IMR-90 (cell line): ENCODE results near the gene UMODL1. TPM values are rescaled to one million over a fixed set of nuclear protein-coding genes. Genes with fewer than 3 reads are reported as not detected.
A peak's percentile ranks its signal among the peaks of the same experiment; 100 is the strongest.
"Not testable (repeated sequence)": the region's sequence is repeated elsewhere in the genome, so short reads cannot be mapped to it uniquely, and the experiment has no call there.

Source experiments
- ATAC-seq: fragments of 200-7000 bp; cut with Tn5 transposase; 2 replicates; pipeline ENCODE4 v1.9.1; 2020; ENCODE audit warnings: low read depth, mild to moderate bottlenecking, moderate library complexity
- BruUV-seq: library from RNA; stranded (reverse); fragments of 400-500 nt; replicated peaks from 2 replicates; lab custom pipeline; 2021; lab: Mats Ljungman, UMichigan
- CTCF ChIA-PET: fragments of 300-600 bp; formaldehyde crosslinking; extraction: SDS; loops from one replicate; lab custom pipeline; 2021; ENCODE audit warnings: antibody characterized with exemption; lab: Yijun Ruan, JAX
- POLR2A ChIA-PET: fragments of 300-600 bp; sonication (Branson Sonifier 250); formaldehyde crosslinking; loops from one replicate; lab custom pipeline; 2022; ENCODE audit warnings: antibody characterized with exemption; ENCODE audit not compliant: unreplicated experiment; lab: Charles Lee
- DNase-seq: peaks from one replicate; pipeline ENCODE4 v3.0.0; 2013
- H2AFZ ChIP-seq: replicated peaks from 2 replicates; pipeline ENCODE3; 2013; ENCODE audit warnings: low read length, mild to moderate bottlenecking; ENCODE audit not compliant: poor library complexity
- H2AK5ac ChIP-seq: 2 replicates; pipeline ENCODE4 v1.6.1; 2013; ENCODE audit warnings: low read depth, low read length, inconsistent platforms
- H2AK9ac ChIP-seq: replicated peaks from 2 replicates; pipeline ENCODE3; 2013; ENCODE audit warnings: mild to moderate bottlenecking, low read depth, low read length, moderate library complexity; ENCODE audit not compliant: poor library complexity
- H2BK120ac ChIP-seq: 2 replicates; pipeline ENCODE4 v1.6.1; 2013; ENCODE audit warnings: low read depth, low read length, inconsistent platforms
- H2BK15ac ChIP-seq: 3 replicates; pipeline ENCODE4 v1.6.1; 2013; ENCODE audit warnings: low read depth, low read length, inconsistent platforms
- H2BK20ac ChIP-seq: 2 replicates; pipeline ENCODE4 v1.6.1; 2013; ENCODE audit warnings: low read depth, mild to moderate bottlenecking, inconsistent platforms, low read length, moderate library complexity
- H2BK5ac ChIP-seq: 2 replicates; pipeline ENCODE4 v1.6.1; 2013; ENCODE audit warnings: mild to moderate bottlenecking, low read depth, low read length, inconsistent platforms; ENCODE audit not compliant: poor library complexity, severe bottlenecking
- H3K14ac ChIP-seq: replicated peaks from 2 replicates; pipeline ENCODE4 v1.6.1; 2013; ENCODE audit warnings: low read depth, low read length, inconsistent platforms
- H3K18ac ChIP-seq: 2 replicates; pipeline ENCODE4 v1.6.1; 2013; ENCODE audit warnings: low read depth, low read length, control low read depth
- H3K23ac ChIP-seq: 2 replicates; pipeline ENCODE4 v1.6.1; 2013; ENCODE audit warnings: low read depth, low read length, inconsistent platforms
- H3K27ac ChIP-seq: 2 replicates; pipeline ENCODE4 v1.5.1; 2013; ENCODE audit warnings: mild to moderate bottlenecking, control low read depth, low read length; ENCODE audit not compliant: insufficient read depth
- H3K27me3 ChIP-seq: 2 replicates; pipeline ENCODE4 v1.6.1; 2013; ENCODE audit warnings: low read length; ENCODE audit not compliant: control insufficient read depth, insufficient read depth
- H3K36me3 ChIP-seq: 2 replicates; pipeline ENCODE4 v1.6.1; 2013; ENCODE audit warnings: low read length, mixed read lengths; ENCODE audit not compliant: control insufficient read depth, insufficient read depth
- H3K4ac ChIP-seq: 2 replicates; pipeline ENCODE4 v1.6.1; 2013; ENCODE audit warnings: low read depth, low read length, inconsistent platforms
- H3K4me1 ChIP-seq: 2 replicates; pipeline ENCODE4 v1.6.1; 2013; ENCODE audit warnings: low read length, mixed read lengths; ENCODE audit not compliant: control insufficient read depth, insufficient read depth
- H3K4me2 ChIP-seq: 2 replicates; pipeline ENCODE4 v1.6.1; 2013; ENCODE audit warnings: low read depth, mild to moderate bottlenecking, control low read depth, low read length, moderate library complexity
- H3K4me3 ChIP-seq: 2 replicates; pipeline ENCODE4 v1.5.1; 2013; ENCODE audit warnings: low read depth, mild to moderate bottlenecking, control low read depth, low read length, moderate library complexity; ENCODE audit not compliant: insufficient read depth
- H3K56ac ChIP-seq: 2 replicates; pipeline ENCODE4 v1.6.1; 2013; ENCODE audit warnings: low read length, inconsistent platforms; ENCODE audit not compliant: insufficient read depth; ENCODE audit errors: extremely low read depth
- H3K79me1 ChIP-seq, 2 experiments: 2 replicates each; pipeline ENCODE4 v1.6.1; 2013; ENCODE audit warnings: low read length in 2 of 2, inconsistent platforms in 1 of 2, low read depth in 1 of 2
- H3K9ac ChIP-seq: 2 replicates; pipeline ENCODE4 v1.6.1; 2013; ENCODE audit warnings: low read depth, low read length, control low read depth
- H3K9me1 ChIP-seq: 2 replicates; pipeline ENCODE4 v1.6.1; 2013; ENCODE audit warnings: low read length, inconsistent platforms; ENCODE audit not compliant: insufficient read depth
- H3K9me3 ChIP-seq: 2 replicates; pipeline ENCODE4 v1.6.1; 2013; ENCODE audit warnings: low read length; ENCODE audit not compliant: control insufficient read depth, insufficient read depth
- H4K20me1 ChIP-seq: 2 replicates; pipeline ENCODE4 v1.6.1; 2013; ENCODE audit warnings: low read length, inconsistent platforms; ENCODE audit not compliant: insufficient read depth
- H4K5ac ChIP-seq: 2 replicates; pipeline ENCODE4 v1.6.1; 2013; ENCODE audit warnings: mild to moderate bottlenecking, low read depth, low read length, control low read depth
- H4K8ac ChIP-seq, 2 experiments: 2 replicates each; pipeline ENCODE4 v1.6.1; 2013; ENCODE audit warnings: low read depth in 2 of 2, low read length in 2 of 2, control low read depth in 1 of 2, inconsistent platforms in 1 of 2
- H4K91ac ChIP-seq: 2 replicates; pipeline ENCODE4 v1.6.1; 2013; ENCODE audit warnings: low read depth, low read length, inconsistent platforms; ENCODE audit not compliant: insufficient read depth
- WGBS, 2 experiments: methylation state at CpG; one replicate each; pipeline versions ENCODE4 v1.1.5 to v1.1.7; 2013; ENCODE audit warnings: missing lambda C conversion rate in 2 of 2; ENCODE audit not compliant: insufficient read length in 1 of 2; ENCODE audit errors: extremely low coverage in 2 of 2; 5-methylcytosine and 5-hydroxymethylcytosine counted together
- dilution Hi-C: fragments of 300-500 bp; cut with HindIII; formaldehyde crosslinking; loops from one replicate; pipeline ENCODE4 v1.14.3; 2018; ENCODE audit warnings: low sequenced_read_pairs; ENCODE audit not compliant: unreplicated experiment
- in situ Hi-C: fragments of 300-500 bp; cut with MboI; formaldehyde crosslinking; loops from 3 replicates; pipeline ENCODE4 v1.14.3; 2019; ENCODE audit warnings: low sequenced_read_pairs, inconsistent platforms, mixed read lengths
- intact Hi-C: fragments of 100-400 bp; cut with micrococcal nuclease; formaldehyde crosslinking; loops from 2 replicates; pipeline ENCODE4 v1.10.0; 2022
- polyA plus RNA-seq, 3 experiments: library from polyadenylated mRNA; depleted of rRNA; stranded (reverse); fragments of >200 nt; gene quantifications; 2 replicates each; pipeline ENCODE4 v1.2.3, GENCODE V29; 2012; ENCODE audit warnings: low replicate concordance in 1 of 3
- total RNA-seq: library from RNA; depleted of rRNA; stranded (reverse); fragments of >200 nt; gene quantifications from 2 replicates; pipeline ENCODE4 v1.2.3, GENCODE V29; 2012

UMODL1 gene
- total and polyA plus RNA-seq, 2 of the 4 experiments (the other 2 are of a cell fraction): 0.02 TPM; not detected in 1

GRCh38 chr21:42116551-42116950 lies 45.4 kb downstream of the UMODL1 start:
- H3K4me1 ChIP-seq, H2AFZ ChIP-seq, H3K27ac ChIP-seq, H3K4me3 ChIP-seq, dilution Hi-C loops, H4K5ac ChIP-seq, H3K9ac ChIP-seq, H3K9me1 ChIP-seq, H4K8ac ChIP-seq, H3K23ac ChIP-seq, H3K9me3 ChIP-seq, DNase-seq, H3K14ac ChIP-seq, H2BK15ac ChIP-seq, H2AK9ac ChIP-seq, H3K36me3 ChIP-seq, BruUV-seq, ATAC-seq, H3K4me2 ChIP-seq, H3K56ac ChIP-seq, H3K79me1 ChIP-seq, H2BK5ac ChIP-seq, H4K20me1 ChIP-seq: not testable (repeated sequence)
- Histone ChIP-seq H3K27me3 (peaks cover 35% of the 10 kb centered on the region; the same call in 1 of the 2 replicates), H4K91ac (peak overlapping the region; percentile 43; the same call in 1 of the 2 replicates), H3K4ac (peak overlapping the region; percentile 45; the same call in 1 of the 2 replicates), H2BK20ac (peak overlapping the region; percentile 69; the same call in 1 of the 2 replicates), H2AK5ac (peak overlapping the region; percentile 93), H2BK120ac (peak overlapping the region; percentile 72), H3K18ac (peak overlapping the region; percentile 3; the same call in 1 of the 2 replicates)
- intact Hi-C loops (loop anchor here (2.0 to 5.0 kb wide), 3 partner anchors 159 to 279 kb away; partner anchors contain the start of gene PRDM15), in situ Hi-C loops (loop anchor here (5.0 to 10.0 kb wide), 2 partner anchors 169 to 502 kb away; no protein-coding TSS in a partner anchor)
- no CpG with 5 or more reads among the region's 6 CpGs for WGBS, 2 experiments
- ChIA-PET CTCF (interaction anchor here (1.1 to 2.3 kb wide), 5 partner anchors 9 to 184 kb away, joined by 4 to 9 read pairs (median 4); no protein-coding TSS in a partner anchor), POLR2A (interaction anchor here (0.6 kb wide), 2 partner anchors 238 to 476 kb away, joined by 3 to 6 read pairs; partner anchors contain the start of gene PRDM15)
